ENCODE results near the gene DPYSL4. TPM values are rescaled to one million over a fixed set of nuclear protein-coding genes. Genes with fewer than 3 reads are reported as not detected.

Gene DPYSL4
- total RNA-seq, 6 experiments from 2014 or later = 0.24 to 0.31 (median 0.25) TPM; not detected in 3

DNA sequence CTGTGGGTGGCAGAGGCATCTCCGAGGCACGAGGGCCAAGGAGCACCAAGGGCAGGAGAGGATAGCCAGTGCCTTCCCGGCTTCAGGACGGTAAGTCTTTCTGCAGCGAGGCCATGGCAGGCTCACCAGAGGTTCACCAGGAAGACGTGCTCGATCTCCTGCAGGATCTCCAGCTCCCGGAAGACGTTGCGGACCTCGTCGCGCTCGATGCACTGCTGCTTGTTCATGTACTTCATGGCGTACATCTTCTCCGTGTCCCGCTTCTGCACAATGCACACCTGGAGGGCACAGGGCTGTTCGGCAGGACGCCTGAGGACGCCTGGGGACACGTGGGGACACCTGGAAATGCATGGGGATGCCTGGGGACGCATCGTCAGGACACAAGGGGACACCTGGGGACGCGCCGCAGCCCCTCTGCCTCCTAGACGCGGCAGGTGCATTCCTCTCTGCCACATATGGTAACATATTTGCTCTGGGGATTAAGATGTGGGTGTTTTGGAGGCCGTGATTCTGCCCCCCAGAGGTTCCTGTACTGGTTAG lies 41.2 kb downstream of the DPYSL4 start:
- Histone ChIP-seq H3K4me3 (no peak overlapping the region), H3K4me1 (no peaks in the 10 kb centered on the region), H3K27ac (no peak overlapping the region), H3K9me3 (no peaks in the 10 kb centered on the region), H3K27me3 (no peaks in the 10 kb centered on the region), H3K36me3 (no peaks in the 10 kb centered on the region)
- ATAC-seq (no peak), DNase-seq (no peak)
- TF ChIP-seq POLR2A (IDR thresholded peaks at IDR 0.05) = no peak
- TF ChIP-seq, protein P1, sequence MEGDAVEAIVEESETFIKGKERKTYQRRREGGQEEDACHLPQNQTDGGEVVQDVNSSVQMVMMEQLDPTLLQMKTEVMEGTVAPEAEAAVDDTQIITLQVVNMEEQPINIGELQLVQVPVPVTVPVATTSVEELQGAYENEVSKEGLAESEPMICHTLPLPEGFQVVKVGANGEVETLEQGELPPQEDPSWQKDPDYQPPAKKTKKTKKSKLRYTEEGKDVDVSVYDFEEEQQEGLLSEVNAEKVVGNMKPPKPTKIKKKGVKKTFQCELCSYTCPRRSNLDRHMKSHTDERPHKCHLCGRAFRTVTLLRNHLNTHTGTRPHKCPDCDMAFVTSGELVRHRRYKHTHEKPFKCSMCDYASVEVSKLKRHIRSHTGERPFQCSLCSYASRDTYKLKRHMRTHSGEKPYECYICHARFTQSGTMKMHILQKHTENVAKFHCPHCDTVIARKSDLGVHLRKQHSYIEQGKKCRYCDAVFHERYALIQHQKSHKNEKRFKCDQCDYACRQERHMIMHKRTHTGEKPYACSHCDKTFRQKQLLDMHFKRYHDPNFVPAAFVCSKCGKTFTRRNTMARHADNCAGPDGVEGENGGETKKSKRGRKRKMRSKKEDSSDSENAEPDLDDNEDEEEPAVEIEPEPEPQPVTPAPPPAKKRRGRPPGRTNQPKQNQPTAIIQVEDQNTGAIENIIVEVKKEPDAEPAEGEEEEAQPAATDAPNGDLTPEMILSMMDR (IDR thresholded peaks at IDR 0.05) = no peak
- 85% methylated on average over 4 of the region's 29 CpGs for WGBS (ENCODE audit: insufficient coverage, low coverage, low lambda C conversion rate, missing lambda C conversion rate)
- intact Hi-C loops (cut with DNase I) = loop anchor here in 1 of 2 donors (5.0 kb wide), 1 partner anchor 224 kb away; no protein-coding TSS in a partner anchor

DNA sequence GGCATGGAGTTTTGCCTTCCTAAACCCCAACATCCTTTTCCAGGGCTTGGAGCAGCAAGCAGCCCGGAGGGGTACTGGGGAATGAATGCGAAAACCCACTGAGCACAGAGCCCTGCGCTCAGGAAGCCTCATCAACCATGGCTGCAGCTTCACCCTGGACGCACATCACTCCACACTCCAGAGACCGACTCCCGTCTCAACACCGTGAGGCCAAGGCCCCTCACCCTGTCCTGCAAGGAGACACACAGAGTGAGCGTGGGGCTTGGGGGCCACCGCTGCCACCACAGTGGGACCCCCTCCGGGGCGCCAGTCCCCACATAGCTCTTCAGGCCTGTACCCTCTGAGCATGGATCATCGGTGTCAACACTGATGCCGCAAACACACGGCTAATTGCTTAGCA lies 41.9 kb downstream of the DPYSL4 start:
- H3K36me3 ChIP-seq = no peaks in the 10 kb centered on the region
- H3K9me3 ChIP-seq = no peaks in the 10 kb centered on the region
- H3K27me3 ChIP-seq = no peaks in the 10 kb centered on the region
- WGBS (ENCODE audit: insufficient coverage, low coverage, low lambda C conversion rate, missing lambda C conversion rate) = 89% methylated on average over 6 of the region's 14 CpGs
- TF ChIP-seq POLR2A (IDR thresholded peaks at IDR 0.05) = no peak
- TF ChIP-seq, protein P1 (IDR thresholded peaks at IDR 0.05) = no peak
- ATAC-seq (no peak), DNase-seq (no peak)
- no peak overlapping the region for H3K27ac ChIP-seq
- no peak overlapping the region for H3K4me3 ChIP-seq
- no peaks in the 10 kb centered on the region for H3K4me1 ChIP-seq
- intact Hi-C loops (cut with DNase I) = loop anchor here in 1 of 2 donors (5.0 kb wide), 1 partner anchor 224 kb away; no protein-coding TSS in a partner anchor

DNA sequence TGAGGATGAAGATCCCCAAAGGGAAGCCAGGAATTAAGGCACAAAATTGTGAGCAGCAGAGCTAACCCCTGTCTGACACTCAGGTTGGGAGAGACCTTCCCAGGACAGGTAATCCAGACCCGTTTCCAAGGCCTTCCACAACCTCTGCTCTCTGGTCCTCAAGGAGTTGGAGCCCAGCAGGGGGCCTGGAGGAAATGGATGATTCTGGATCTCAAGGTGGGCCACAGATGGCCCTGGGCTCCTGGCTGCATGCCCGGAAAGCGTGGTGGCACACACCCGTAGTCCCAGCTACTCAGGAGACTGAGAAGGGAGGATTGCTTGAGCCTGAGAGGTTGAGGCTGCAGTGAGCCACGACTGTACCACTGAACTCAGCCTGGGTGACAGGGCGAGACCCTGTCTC lies 42.3 kb downstream of the DPYSL4 start:
- ATAC-seq = no peak
- no peak overlapping the region for H3K27ac ChIP-seq

DNA sequence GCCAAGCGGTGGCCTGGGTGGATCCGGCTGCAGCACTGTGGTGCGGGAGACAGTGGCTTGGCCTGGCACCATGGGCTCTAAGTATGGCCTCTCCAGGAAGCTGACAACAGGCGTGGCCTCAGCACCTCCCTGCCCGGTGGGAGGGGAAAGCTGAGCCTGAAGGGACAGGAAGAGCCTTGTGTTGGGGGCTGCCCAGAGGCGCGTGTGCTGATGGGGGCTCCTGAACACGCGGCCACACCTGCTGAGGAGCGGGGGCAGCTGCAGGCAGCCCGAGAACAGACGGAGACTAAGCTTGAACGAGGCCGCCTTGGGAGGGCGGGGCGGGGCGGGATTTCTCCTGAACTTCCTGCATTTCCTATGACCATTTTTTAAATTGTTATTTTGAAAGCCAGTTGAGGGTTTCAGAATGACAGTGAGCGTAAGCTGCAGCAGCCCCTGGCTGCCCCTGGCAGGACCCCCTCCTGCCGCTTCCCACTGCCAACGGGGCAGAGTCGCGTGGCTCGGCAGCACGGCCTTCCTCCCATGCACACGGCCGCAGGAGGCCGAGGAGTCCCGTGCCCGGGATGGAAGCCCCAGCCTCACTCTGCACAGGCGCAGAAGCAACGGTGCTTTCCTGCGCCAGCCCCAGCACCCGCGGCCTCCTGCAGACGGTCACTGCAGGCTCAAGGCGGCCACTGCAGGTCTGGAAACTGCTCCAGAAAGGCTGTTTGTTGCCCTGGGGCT lies 43.2 kb downstream of the DPYSL4 start:
- no peak overlapping the region for H3K27ac ChIP-seq
- H3K9me3 ChIP-seq = no peaks in the 10 kb centered on the region
- DNase-seq (no peak), ATAC-seq (peak; percentile 47 to 61 (median 56))
- H3K27me3 ChIP-seq = no peaks in the 10 kb centered on the region
- intact Hi-C loops (cut with DNase I) = loop anchor here in 1 of 2 donors (5.0 kb wide), 1 partner anchor 222 kb away; no protein-coding TSS in a partner anchor
- H3K4me1 ChIP-seq = no peaks in the 10 kb centered on the region
- no peaks in the 10 kb centered on the region for H3K36me3 ChIP-seq
- peak overlapping the region in 1 of 3 donors; percentile 4 for H3K4me3 ChIP-seq
- WGBS (ENCODE audit: insufficient coverage, low coverage, low lambda C conversion rate, missing lambda C conversion rate) = 49% methylated on average over 12 of the region's 36 CpGs
- no peak for TF ChIP-seq POLR2A (IDR thresholded peaks at IDR 0.05)
- TF ChIP-seq, protein P1 (IDR thresholded peaks at IDR 0.05) = no peak

More for the DNA sequence above, 42.3 kb downstream of the DPYSL4 start:
- WGBS (ENCODE audit: insufficient coverage, low coverage, low lambda C conversion rate, missing lambda C conversion rate) = 30% methylated on average over 2 of the region's 6 CpGs
- intact Hi-C loops (cut with DNase I) = loop anchor here in 1 of 2 donors (5.0 kb wide), 1 partner anchor 223 kb away; no protein-coding TSS in a partner anchor
- no peak for DNase-seq
- Histone ChIP-seq H3K4me3 (no peak overlapping the region), H3K27me3 (no peaks in the 10 kb centered on the region), H3K4me1 (no peaks in the 10 kb centered on the region), H3K9me3 (no peaks in the 10 kb centered on the region), H3K36me3 (no peaks in the 10 kb centered on the region)
- TF ChIP-seq, protein P1 (IDR thresholded peaks at IDR 0.05) = no peak

Measured in right lobe of liver (tissue), 6 donors.